Kidney epithelial cell (primary cell): ENCODE data around the gene ZNF646. TPM values are rescaled to one million over a fixed set of nuclear protein-coding genes. Genes with fewer than 3 reads are reported as not detected.

Source experiments
- DNase-seq: peaks from one replicate; pipeline ENCODE4 v3.0.0-alpha.2; 2010; ENCODE audit warnings: low read depth
- H3K27me3 ChIP-seq: 2 replicates; pipeline ENCODE4 v1.6.0; 2011; ENCODE audit warnings: low read length; ENCODE audit not compliant: control insufficient read depth, insufficient read depth
- H3K36me3 ChIP-seq: 2 replicates; pipeline ENCODE4 v1.5.1; 2011; ENCODE audit warnings: low read length; ENCODE audit not compliant: control insufficient read depth, insufficient read depth
- H3K4me3 ChIP-seq: 2 replicates; pipeline ENCODE4 v1.5.1; 2011; ENCODE audit warnings: low read depth, mild to moderate bottlenecking, control low read depth, low read length
- total RNA-seq: library from RNA; depleted of rRNA; stranded (reverse); fragments of >200 nt; gene quantifications from 2 replicates; pipeline ENCODE4 v1.2.3, GENCODE V29; 2015
- TF ChIP-seq, protein P1 (sequence below): IDR thresholded peaks from 2 replicates; pipeline ENCODE4 v1.5.1; 2011; ENCODE audit warnings: mild to moderate bottlenecking, moderate library complexity, low read length, control low read depth, inconsistent platforms; ENCODE audit not compliant: insufficient read depth, poor library complexity, severe bottlenecking

Gene ZNF646
- total RNA-seq, 1 donor from 2014 or later: 17.8 TPM

GRCh38 chr16:31131841-31132271, 57.6 kb downstream of the ZNF646 start:
- DNase-seq: no peak
- Histone ChIP-seq H3K36me3 (no peaks in the 10 kb centered on the region), H3K4me3 (no peak overlapping the region), H3K27me3 (no peaks in the 10 kb centered on the region)
- TF ChIP-seq, protein P1, sequence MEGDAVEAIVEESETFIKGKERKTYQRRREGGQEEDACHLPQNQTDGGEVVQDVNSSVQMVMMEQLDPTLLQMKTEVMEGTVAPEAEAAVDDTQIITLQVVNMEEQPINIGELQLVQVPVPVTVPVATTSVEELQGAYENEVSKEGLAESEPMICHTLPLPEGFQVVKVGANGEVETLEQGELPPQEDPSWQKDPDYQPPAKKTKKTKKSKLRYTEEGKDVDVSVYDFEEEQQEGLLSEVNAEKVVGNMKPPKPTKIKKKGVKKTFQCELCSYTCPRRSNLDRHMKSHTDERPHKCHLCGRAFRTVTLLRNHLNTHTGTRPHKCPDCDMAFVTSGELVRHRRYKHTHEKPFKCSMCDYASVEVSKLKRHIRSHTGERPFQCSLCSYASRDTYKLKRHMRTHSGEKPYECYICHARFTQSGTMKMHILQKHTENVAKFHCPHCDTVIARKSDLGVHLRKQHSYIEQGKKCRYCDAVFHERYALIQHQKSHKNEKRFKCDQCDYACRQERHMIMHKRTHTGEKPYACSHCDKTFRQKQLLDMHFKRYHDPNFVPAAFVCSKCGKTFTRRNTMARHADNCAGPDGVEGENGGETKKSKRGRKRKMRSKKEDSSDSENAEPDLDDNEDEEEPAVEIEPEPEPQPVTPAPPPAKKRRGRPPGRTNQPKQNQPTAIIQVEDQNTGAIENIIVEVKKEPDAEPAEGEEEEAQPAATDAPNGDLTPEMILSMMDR: no peak

- Histone ChIP-seq H3K4me3 (no peak overlapping the region), H3K36me3 (no peaks in the 10 kb centered on the region), H3K27me3 (no peaks in the 10 kb centered on the region)
- TF ChIP-seq, protein P1: no peak
- no peak for DNase-seq
Observed at GRCh38 chr16:31132303-31132979, 58.2 kb downstream of the ZNF646 start.

GRCh38 chr16:31133046-31133501, 58.9 kb downstream of the ZNF646 start:
- Histone ChIP-seq H3K27me3 (no peaks in the 10 kb centered on the region), H3K4me3 (no peak overlapping the region), H3K36me3 (no peaks in the 10 kb centered on the region)
- TF ChIP-seq, protein P1: no peak
- no peak for DNase-seq

Other genes with a start within 250 kb of the ZNF646 start
- gene BCL7C, start 180.3 kb upstream of the ZNF646 start, total RNA-seq: 43.1 and 46.3 TPM in 2 replicates
- gene CTF1, start 177.8 kb upstream of the ZNF646 start, total RNA-seq: 1.4 and 2.1 TPM in 2 replicates
- gene FBXL19, start 150.8 kb upstream of the ZNF646 start, total RNA-seq: 36.4 and 37.9 TPM in 2 replicates
- gene ORAI3, start 125.4 kb upstream of the ZNF646 start, total RNA-seq: 35.3 and 37.9 TPM in 2 replicates
- 7.2 TPM in 2 replicates for gene SETD1A, start 116.7 kb upstream of the ZNF646 start, total RNA-seq
- 11.5 and 13.8 TPM in 2 replicates for gene HSD3B7, start 89.2 kb upstream of the ZNF646 start, total RNA-seq
- gene STX1B, start 63.8 kb upstream of the ZNF646 start, total RNA-seq: 0.07 and 0.29 TPM in 2 replicates
- 26.3 and 28.0 TPM in 2 replicates for gene STX4, start 40.9 kb upstream of the ZNF646 start, total RNA-seq
- 23.1 and 27.8 TPM in 2 replicates for gene ZNF668, start 182 bp upstream of the ZNF646 start, total RNA-seq
- gene PRSS53, start 14.5 kb downstream of the ZNF646 start, total RNA-seq: 1.6 and 2.1 TPM in 2 replicates
- gene VKORC1, start 20.4 kb downstream of the ZNF646 start, total RNA-seq: 123 and 139 TPM in 2 replicates
- 50.9 and 59.6 TPM in 2 replicates for gene BCKDK, start 34.0 kb downstream of the ZNF646 start, total RNA-seq
- gene KAT8, start 43.2 kb downstream of the ZNF646 start, total RNA-seq: 48.7 and 54.9 TPM in 2 replicates
- 146 and 169 TPM in 2 replicates for gene PRSS8, start 61.3 kb downstream of the ZNF646 start, total RNA-seq
- gene PRSS36, start 75.6 kb downstream of the ZNF646 start, total RNA-seq: 0.55 and 1.5 TPM in 2 replicates
- 71.9 and 83.1 TPM in 2 replicates for gene FUS, start 105.7 kb downstream of the ZNF646 start, total RNA-seq
- gene PYCARD, start 128.3 kb downstream of the ZNF646 start, total RNA-seq: 38.5 and 38.6 TPM in 2 replicates
- gene TRIM72, start 139.7 kb downstream of the ZNF646 start, total RNA-seq: not detected in 2 replicates
- not detected in 2 replicates for gene PYDC1, start 142.7 kb downstream of the ZNF646 start, total RNA-seq
- 0.21 and 0.82 TPM in 2 replicates for gene ITGAM, start 185.6 kb downstream of the ZNF646 start, total RNA-seq